OCI-LY1 (cell line): ENCODE results near the gene SERPINA1.

Experiments
- H2AFZ ChIP-seq: fragments of 200-600 bp; sonication (generic), shearing (Covaris generic); 2 replicates; pipeline ENCODE4 v1.6.0; 2014; ENCODE audit warnings: antibody characterized with exemption, mild to moderate bottlenecking, low read length
- H3F3A ChIP-seq: fragments of 200-600 bp; sonication (generic), shearing (Covaris generic); 2 replicates; pipeline ENCODE4 v1.6.0; 2014; ENCODE audit warnings: mild to moderate bottlenecking, antibody characterized with exemption, low read length, moderate library complexity; ENCODE audit not compliant: insufficient read depth
- H3K27ac ChIP-seq: fragments of 200-600 bp; sonication (generic); 2 replicates; pipeline ENCODE4 v1.5.1; 2014; ENCODE audit warnings: low read length, mixed run types, mild to moderate bottlenecking, low read depth; ENCODE audit not compliant: poor library complexity, severe bottlenecking
- H3K27me3 ChIP-seq: fragments of 200-600 bp; sonication (generic); 2 replicates; pipeline ENCODE4 v1.6.0; 2014; ENCODE audit warnings: antibody characterized with exemption, mild to moderate bottlenecking, low read length, moderate library complexity; ENCODE audit not compliant: insufficient read depth
- H3K36me3 ChIP-seq: fragments of 200-600 bp; sonication (generic); 2 replicates; pipeline ENCODE4 v1.6.1; 2014; ENCODE audit warnings: mild to moderate bottlenecking, antibody characterized with exemption, low read length, moderate library complexity, mixed read lengths; ENCODE audit not compliant: insufficient read depth
- H3K4me1 ChIP-seq: fragments of 200-600 bp; sonication (generic); 2 replicates; pipeline ENCODE4 v1.5.1; 2014; ENCODE audit warnings: mild to moderate bottlenecking, low read length, moderate library complexity; ENCODE audit not compliant: insufficient read depth, severe bottlenecking
- H3K4me2 ChIP-seq: fragments of 200-600 bp; sonication (generic), shearing (Covaris generic); 2 replicates; pipeline ENCODE4 v1.6.1; 2014; ENCODE audit warnings: low read length
- H3K4me3 ChIP-seq: fragments of 200-600 bp; sonication (generic); 2 replicates; pipeline ENCODE4 v1.5.1; 2014; ENCODE audit warnings: low read length, low read depth, mild to moderate bottlenecking, mixed read lengths; ENCODE audit not compliant: poor library complexity, severe bottlenecking
- H3K79me2 ChIP-seq: fragments of 200-600 bp; shearing (Covaris generic); 2 replicates; pipeline ENCODE4 v1.6.1; 2016; ENCODE audit warnings: mixed run types, low read length, mixed read lengths; ENCODE audit not compliant: insufficient read depth
- H3K9ac ChIP-seq: fragments of 200-600 bp; sonication (generic), shearing (Covaris generic); 2 replicates; pipeline ENCODE4 v1.6.1; 2014; ENCODE audit warnings: mild to moderate bottlenecking, low read length, mixed read lengths
- H3K9me2 ChIP-seq: fragments of 200-600 bp; sonication (generic), shearing (Covaris generic); 2 replicates; pipeline ENCODE4 v1.6.1; 2014; ENCODE audit warnings: low read depth, mild to moderate bottlenecking, low read length, mixed read lengths
- H3K9me3 ChIP-seq: fragments of 200-600 bp; shearing (Covaris generic); 2 replicates; pipeline ENCODE4 v1.6.1; 2014; ENCODE audit warnings: low read length, mixed read lengths
- H4K20me1 ChIP-seq: fragments of 200-600 bp; sonication (generic), shearing (Covaris generic); 2 replicates; pipeline ENCODE4 v1.6.0; 2016; ENCODE audit warnings: mild to moderate bottlenecking, low read length; ENCODE audit not compliant: insufficient read depth
- CTCF ChIP-seq: fragments of 200-600 bp; sonication (generic), shearing (Covaris generic); IDR thresholded peaks from 2 replicates; pipeline ENCODE4 v1.5.1; 2017; ENCODE audit warnings: mild to moderate bottlenecking, antibody characterized with exemption, low read length, moderate library complexity, mixed read lengths
- EZH2 ChIP-seq: fragments of 200-600 bp; sonication (generic), shearing (Covaris generic); IDR thresholded peaks from 2 replicates; pipeline ENCODE4 v1.8.0; 2017; ENCODE audit warnings: borderline replicate concordance, mixed run types, mild to moderate bottlenecking, antibody characterized with exemption, low read length, moderate library complexity, mixed read lengths

The SERPINA1 gene

GRCh38 chr14:94332063-94332583, 56.3 kb downstream of the SERPINA1 start:
- no peak overlapping the region for H3K4me2 ChIP-seq
- H3K9me3 ChIP-seq, result no peaks in the 10 kb centered on the region
- H3F3A ChIP-seq, result no peaks in the 10 kb centered on the region
- H3K79me2 ChIP-seq, result no peaks in the 10 kb centered on the region
- H3K4me1 ChIP-seq, result no peaks in the 10 kb centered on the region
- no peak overlapping the region for H3K27ac ChIP-seq
- H3K9me2 ChIP-seq, result no peaks in the 10 kb centered on the region; the same call in 1 of the 2 replicates
- H3K36me3 ChIP-seq, result no peaks in the 10 kb centered on the region
- H3K9ac ChIP-seq, result no peak overlapping the region
- no peaks in the 10 kb centered on the region for H3K27me3 ChIP-seq
- no peaks in the 10 kb centered on the region for H4K20me1 ChIP-seq
- no peak for TF ChIP-seq CTCF
- no peak for TF ChIP-seq EZH2
- H3K4me3 ChIP-seq, result no peak overlapping the region
- no peak overlapping the region for H2AFZ ChIP-seq

- Histone ChIP-seq H4K20me1 (no peaks in the 10 kb centered on the region), H2AFZ (no peak overlapping the region), H3K4me2 (no peak overlapping the region), H3K27ac (no peak overlapping the region), H3K9ac (no peak overlapping the region), H3K4me3 (no peak overlapping the region), H3K9me2 (no peaks in the 10 kb centered on the region; the same call in 1 of the 2 replicates), H3K79me2 (no peaks in the 10 kb centered on the region), H3F3A (no peaks in the 10 kb centered on the region), H3K27me3 (no peaks in the 10 kb centered on the region), H3K9me3 (no peaks in the 10 kb centered on the region), H3K4me1 (no peaks in the 10 kb centered on the region), H3K36me3 (no peaks in the 10 kb centered on the region; the same call in 1 of the 2 replicates)
- TF ChIP-seq CTCF (no peak), EZH2 (no peak)
Observed at GRCh38 chr14:94331462-94331861, 56.9 kb downstream of the SERPINA1 start.

- no peaks in the 10 kb centered on the region for H3K79me2 ChIP-seq
- no peaks in the 10 kb centered on the region for H3K9me3 ChIP-seq
- TF ChIP-seq CTCF, result no peak
- no peak for TF ChIP-seq EZH2
- no peak overlapping the region for H2AFZ ChIP-seq
- no peaks in the 10 kb centered on the region for H4K20me1 ChIP-seq
- H3K27me3 ChIP-seq, result no peaks in the 10 kb centered on the region
- H3K4me1 ChIP-seq, result no peaks in the 10 kb centered on the region
- H3K36me3 ChIP-seq, result no peaks in the 10 kb centered on the region; the same call in 1 of the 2 replicates
- H3K9ac ChIP-seq, result no peak overlapping the region
- H3F3A ChIP-seq, result no peaks in the 10 kb centered on the region
- H3K27ac ChIP-seq, result no peak overlapping the region
- no peak overlapping the region for H3K4me3 ChIP-seq
- H3K4me2 ChIP-seq, result no peak overlapping the region
- no peaks in the 10 kb centered on the region for H3K9me2 ChIP-seq
Observed at GRCh38 chr14:94330857-94331256, 57.5 kb downstream of the SERPINA1 start.
